HG03060 (cell line): Measurements from ENCODE around the gene PRKCH.

Experiments used
- ATAC-seq: cut with Tn5 transposase; IDR thresholded peaks from one replicate; pipeline ENCODE4 v1.9.1; 2021; ENCODE audit warnings: low read depth, moderate number of reproducible peaks; ENCODE audit not compliant: unreplicated experiment

Gene PRKCH

DNA sequence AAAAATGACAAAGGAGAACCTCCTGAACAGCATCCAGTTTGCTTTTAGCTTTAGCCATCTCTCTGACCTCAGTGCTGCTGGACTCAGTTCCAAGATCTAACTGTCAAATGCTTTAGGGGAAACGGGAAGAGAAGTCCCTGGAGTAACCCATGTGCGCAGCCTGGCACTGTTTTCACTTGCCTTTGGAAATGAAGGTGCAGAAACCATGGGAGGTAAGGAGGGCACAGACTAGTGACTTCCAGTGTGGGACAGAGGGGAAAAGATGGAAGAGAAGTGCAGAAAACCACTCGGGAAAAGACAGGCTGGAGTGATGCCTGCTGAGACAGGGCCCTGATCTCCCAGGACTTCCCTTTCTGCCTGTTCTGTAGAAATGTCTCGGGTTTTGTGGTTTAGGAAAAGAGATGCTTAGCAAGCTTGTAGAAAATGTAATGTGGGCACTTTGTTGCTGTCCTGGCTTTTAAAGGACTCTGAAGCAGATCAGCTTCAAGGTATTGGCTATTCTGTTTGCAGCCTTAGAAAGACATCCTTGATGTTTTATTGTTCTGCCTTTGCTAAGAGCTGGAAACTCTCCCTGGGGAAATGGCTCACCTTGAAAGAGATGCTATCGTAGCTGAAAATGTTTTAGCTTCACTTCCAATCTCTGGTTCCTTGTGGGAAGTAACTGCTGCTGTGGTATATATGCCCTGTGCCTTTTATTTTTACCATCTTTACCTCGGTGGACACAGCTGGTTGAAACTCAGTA, 249.3 kb downstream of the PRKCH start:
- no peak for ATAC-seq

DNA sequence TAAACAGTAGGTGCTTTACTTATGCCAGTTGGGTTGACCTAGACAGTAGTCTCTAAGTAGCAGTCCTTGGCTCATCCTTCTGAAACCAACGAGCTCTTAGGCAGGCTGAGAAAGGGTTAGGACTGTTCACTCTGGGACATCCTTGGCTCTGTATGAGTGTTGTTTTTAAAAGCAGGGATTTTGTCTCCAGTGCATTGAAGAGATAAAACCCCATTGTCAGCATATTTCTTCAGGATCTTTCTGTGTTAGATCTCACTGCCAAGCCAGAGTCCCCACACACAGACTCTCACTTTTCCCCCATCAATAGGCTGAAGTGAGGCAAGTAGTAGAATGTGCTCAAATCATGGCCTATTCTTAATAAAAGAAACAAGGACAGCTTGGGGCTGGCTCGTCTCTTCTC, 250.5 kb downstream of the PRKCH start:
- no peak for ATAC-seq

DNA sequence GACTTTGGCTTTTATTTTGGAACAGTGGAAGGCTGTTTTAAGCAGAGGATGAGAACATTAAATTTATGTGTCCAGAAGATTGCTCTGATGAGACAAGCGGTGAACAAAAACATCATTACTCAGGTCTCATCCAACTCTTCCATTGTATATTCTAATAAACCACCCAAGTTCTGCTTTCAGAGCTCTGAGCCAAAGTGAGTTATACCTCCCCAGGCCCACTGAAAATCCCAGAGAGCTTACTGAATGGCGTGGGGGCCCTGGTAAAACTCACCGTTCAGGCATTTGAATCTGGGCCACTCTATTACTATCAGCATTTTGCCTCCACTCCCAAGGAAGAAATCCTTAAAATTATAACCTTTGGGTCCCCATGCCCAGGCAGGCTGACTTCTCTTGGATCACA, 251.9 kb downstream of the PRKCH start:
- no peak for ATAC-seq

DNA sequence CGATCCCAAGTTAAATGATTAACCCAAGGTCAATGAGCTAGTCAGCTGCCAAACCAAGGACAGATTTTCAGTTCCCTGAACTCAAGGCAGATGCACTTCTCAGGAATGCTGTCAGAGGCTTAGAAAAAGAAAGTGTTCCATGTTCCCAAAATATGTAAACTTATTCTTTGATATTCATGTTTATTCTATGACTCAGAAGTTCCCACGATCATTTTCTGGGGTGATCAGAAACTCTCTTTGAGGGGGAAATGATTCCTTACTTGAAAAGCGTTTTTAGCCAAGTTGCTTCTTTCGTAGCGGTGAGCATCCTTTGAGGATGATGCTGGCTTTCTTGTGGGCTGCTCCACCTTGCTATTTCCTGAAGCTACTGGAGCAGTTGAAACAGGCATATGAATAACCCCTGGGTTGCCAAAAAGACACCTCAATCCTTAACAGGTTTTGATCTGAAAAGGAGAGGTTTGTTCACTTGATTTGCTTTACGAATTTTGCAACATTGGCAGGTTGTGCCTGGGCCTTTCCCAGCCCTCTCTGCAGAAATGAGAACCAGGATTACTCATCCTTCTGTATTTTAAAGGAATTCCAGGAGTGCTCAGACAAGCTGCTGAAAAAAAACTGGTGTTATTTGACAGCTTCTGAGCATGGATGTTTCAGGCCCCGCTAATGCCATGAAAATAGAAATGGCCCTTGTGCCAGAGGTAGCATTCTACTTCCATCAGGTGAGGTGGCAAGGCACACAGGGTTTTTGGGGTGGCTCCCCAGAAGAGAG, 252.6 kb downstream of the PRKCH start:
- no peak for ATAC-seq

DNA sequence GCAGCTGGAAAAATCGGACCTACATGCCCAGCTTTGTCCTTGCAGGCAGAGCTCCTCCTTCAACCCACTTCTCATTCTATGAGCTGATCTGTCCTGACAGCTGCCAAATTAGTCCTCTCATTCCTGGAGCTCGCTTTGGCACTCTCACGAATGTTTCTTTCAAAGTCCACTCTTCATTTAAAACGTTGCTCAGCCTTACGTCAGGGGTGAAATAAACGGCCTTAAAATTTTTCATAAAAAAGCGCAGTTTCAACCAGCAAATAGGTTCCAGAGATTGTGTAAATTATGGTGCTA, 253.1 kb downstream of the PRKCH start:
- no peak for ATAC-seq

DNA sequence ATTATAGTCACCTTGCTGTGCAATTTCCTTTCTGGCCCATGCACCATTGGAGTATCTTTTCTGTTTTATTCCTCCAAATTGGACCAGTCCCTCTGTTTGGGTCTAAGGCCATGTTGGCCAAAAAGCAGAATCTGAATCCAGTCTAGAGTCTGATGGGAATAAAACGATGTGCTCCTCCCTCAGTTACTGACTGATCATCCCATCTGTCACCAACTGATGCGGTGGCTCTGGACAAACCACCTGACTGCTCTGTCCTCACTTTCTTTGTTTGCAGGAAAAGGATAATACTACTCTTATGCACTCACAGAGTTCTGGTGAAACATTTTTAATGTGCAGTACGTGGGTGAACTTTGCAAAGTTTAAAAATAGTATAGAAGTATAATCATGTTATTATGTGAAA, 253.7 kb downstream of the PRKCH start:
- ATAC-seq = no peak

DNA sequence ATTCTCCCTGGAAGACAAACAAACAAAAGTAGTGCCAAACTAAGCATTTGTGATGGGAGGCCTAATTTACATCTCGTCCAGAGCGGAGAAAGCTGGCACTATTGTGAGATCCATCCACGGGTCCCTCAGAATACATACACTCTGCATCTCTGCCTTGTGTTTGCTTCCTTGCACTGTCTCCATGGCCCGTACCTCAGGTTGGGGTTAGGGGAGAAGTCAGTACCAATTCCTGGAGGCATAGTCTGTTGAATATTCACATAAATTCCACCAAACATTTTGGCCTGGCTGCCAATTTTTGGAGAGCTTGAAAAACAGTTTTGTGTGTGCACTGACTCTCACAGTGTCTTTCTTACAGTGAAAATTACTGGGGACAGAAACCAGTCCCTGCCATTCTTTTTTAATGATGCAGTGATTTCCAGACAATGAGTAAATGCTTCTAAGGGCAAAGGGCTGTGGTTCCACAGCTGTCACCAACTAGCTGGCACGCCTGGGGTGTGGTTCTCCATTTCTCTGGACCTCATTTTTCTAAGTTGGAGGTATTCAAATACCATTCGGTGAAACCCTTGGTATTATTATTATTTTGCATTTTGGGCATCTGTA, 254.3 kb downstream of the PRKCH start:
- ATAC-seq = no peak

DNA sequence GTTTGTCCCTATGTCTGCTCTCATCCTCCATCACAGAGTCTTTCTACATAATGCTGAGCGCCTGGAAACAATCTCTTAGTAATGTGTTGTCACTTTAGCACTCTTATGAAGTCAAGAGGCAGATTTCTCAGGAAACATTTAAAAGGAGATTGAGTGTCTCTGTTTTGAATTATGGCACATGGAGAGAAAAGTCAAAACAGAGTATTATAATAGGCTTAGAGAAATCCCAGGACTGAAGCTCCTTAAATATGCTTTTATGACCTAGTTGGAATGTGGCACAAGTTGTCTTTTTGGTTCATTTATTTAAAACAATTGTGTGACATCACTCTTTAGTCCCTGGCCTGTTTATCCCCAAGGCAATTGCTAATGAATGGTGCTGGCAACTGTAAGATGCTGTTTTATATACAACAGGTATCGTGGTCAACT, 256.1 kb downstream of the PRKCH start:
- ATAC-seq = no peak

DNA sequence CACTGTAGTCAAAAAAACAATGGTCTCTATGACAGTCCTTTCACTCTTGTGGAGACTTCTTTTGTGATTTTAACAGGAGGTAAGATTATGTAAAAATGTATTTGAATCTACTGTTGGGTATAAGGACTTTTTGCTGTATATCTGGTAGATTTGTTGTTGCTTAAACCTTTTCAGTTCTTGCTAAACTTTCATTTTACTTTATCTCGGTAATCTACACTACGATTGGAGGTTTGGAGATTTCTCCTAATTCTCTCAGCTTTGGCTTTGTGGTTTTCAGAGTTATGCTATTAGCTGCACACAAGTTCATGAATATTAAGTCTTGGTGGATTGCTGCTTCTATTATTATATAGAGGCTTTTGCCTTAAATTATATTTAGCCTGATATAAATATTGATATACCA, 257.4 kb downstream of the PRKCH start:
- no peak for ATAC-seq

DNA sequence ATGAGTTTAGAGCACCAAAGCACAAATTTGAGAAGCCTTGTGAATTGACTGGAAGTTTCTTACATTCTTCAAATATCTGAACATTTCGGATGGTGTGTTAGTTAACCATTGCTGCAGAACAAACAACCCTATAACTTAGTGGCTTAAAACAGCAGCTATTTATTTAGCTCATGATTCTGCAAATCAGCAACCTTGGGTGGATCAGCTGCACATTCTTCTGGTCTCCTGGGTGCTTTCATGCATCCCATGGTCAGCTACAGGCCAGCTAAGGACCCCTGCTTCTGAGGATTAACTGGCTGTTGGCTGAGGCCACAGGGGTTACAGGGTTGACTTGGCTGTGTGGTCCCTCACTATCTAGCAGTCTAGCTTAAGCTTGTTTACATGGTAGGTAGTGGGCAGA, 260.0 kb downstream of the PRKCH start:
- no peak for ATAC-seq

DNA sequence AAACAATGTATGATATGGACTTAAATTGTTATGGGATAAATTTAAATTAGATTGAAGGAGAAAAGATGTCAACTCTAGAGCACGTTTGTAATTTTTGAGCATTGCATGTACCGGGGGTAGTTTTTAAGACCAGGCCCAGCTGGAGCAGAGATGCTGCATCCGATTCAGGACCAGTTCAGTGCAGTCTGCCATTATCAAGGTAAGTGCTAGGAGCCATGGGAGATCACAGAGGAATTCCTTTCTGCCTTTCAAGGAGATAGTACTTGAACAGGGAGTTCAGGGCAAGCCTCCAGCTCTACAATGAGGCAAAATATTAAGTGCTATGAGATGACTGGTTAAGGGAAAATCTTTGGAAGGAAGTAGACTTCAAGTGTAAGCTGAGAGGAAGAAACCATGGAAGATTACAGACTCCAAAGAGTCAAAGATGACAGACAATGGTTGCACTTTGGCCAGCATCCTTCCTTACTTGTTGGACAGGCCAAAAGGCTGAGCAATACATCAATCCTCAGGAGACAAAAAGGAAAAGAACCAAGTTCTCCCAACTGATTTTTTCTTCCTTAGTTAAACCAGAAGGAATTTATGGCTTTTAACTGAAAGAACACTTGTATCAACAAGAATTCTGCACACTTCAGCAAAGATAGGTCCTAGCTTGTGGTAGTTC, 260.7 kb downstream of the PRKCH start:
- ATAC-seq = no peak

DNA sequence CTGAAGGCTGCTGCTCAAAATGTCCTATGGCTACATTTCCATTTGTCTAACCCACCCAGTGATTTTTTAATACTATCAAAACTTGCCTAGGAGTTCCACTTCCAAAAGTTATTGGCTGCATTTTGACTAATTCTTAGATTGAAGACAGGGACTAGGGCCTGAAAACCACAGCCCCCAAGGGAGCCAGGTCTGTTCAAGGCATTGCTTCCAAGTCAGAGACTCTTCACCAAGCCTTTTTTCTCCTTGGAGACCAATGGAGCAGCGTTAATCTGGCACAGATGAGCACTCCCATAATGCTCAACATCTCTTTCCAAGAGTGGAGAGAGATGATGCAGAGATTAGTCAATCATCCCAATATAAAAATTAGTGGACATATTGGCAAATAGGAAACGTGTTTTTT, 261.4 kb downstream of the PRKCH start:
- no peak for ATAC-seq

DNA sequence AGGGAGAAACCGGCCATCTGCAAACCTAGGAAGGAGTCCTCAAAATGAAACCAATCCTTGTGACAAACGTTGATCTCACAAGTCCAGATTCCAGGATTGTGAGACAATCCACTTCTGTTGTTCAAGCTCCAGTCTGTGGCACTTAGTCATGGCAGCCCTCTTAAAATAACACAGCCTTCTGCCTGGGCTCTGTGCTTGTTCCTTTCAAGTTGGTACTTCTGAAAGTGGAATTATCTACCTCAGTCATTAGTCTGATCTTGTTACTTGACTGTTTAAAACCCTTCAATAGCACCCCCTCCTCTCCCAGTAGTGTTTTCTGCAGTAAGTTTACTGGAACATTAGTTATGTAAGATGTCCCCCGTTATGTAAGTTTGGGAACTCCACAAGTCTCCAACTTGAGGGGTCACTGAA, 263.0 kb downstream of the PRKCH start:
- ATAC-seq = no peak

DNA sequence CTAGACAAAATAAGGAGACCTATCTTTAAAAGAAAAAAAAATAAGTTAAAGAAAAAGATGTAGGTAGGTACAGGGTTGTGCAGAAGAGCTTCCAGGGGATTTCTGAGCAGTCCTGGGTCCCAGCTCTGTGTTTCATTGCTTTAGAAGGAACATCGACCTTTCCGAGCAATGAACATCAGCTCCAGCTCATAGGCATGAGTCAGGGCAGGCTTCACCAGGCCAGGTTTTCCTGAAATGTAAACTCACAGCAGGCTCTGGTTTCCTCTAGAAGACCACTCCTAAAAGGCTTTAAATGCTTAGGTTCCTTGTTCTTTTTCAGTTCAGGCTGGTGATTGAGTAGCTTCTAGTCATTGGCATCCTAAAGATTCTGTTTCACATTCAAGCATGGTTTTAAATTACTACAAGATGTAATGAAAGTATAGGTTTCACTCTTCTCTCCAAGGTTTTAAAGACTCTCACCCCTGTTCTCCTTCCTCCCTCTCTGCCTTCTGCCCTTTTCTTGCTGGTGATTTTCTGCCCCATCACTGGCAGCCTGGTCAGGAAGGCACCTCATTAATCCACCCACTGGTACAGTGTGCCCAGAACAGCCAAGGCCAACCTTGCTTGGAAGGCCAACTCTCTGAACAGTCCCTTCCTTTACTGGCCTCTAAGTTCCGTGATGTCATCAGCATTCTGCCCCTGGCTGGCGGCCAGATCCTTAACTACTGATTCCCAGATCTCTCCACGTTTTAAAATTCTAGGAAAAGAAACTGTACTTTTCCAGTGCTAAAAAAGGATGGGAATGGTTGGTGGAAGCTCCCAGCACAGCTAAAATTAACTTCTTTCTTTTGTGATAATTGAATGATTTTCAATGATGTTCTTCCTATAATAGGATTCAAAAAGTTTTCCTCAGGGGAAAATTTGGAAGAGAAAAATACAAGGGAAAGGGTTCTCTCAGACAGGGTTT, 264.5 kb downstream of the PRKCH start:
- ATAC-seq = no peak

DNA sequence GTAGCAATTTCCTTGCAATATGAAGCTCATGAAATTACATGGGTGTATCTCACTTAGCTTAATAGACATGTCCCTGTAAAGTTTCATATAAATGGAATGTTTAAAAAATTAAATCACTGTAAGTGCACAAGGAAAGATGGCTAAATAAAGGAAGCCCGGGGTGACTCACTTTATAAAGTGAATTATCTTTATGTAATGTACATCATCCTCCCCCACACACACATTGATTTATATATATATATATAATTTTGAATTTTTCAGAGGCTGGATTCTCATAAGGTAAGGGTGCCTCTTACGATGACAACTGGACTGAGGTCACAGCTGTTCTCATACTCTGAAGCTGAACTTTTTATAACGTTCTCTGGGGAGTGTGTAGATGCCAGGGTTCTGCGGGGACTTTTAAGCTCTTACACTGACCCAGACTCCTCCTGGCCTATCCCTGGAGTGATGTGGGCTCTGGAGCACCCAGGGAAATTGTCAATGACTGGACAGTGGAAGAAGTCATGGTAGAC, 265.2 kb downstream of the PRKCH start:
- ATAC-seq = no peak

DNA sequence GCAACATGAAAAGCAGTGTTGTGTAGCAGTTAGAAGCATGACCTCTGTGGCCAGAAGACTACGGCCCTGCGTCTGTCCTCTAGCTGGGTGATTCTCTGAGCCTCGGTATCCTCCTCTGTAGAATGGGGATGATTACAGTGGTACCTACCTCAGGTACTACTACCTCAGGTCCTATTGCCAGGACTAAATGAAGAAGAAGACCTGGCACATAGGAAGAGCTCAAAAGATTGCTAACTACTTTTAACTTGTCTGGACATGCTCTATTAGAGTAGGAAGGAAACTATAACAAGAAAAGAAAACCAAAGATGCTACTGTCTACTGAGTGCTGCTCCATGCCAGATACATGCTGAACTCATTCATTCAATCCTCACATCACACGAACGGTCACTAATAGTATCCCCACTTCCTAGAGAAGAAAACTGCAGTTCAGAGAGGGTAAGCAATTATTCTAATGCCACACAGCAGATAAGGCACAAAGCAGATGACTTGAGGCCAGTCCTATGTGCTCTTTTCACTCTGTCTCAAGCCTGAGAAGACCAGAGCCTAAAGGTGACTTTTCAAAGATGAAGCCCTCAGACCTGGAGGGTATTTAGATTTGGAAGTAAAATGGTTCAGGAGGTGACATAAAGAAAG, 265.8 kb downstream of the PRKCH start:
- ATAC-seq = no peak

DNA sequence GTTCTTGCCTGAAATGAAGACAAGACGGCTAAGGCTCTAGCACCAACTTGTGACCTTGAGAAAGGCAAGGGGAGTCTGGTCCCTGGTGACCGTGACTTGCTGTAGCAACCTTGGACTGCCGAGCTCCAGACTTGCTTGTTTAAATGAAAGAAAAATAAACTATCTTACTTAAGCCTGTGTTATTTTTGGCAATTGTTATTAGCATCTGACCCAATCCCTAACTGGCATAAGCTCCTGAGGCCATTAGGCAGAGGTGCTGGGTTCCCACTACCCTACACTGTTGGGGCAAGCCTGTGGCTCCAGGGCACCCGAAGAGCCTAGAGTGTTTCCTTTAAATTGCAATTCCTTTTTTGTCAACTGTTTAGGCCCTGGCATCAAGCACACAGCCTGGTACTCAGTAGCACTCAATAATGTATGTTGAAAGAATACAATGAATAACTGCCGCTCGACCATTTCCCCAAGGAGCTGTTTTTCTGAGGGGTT, 267.1 kb downstream of the PRKCH start:
- no peak for ATAC-seq

DNA sequence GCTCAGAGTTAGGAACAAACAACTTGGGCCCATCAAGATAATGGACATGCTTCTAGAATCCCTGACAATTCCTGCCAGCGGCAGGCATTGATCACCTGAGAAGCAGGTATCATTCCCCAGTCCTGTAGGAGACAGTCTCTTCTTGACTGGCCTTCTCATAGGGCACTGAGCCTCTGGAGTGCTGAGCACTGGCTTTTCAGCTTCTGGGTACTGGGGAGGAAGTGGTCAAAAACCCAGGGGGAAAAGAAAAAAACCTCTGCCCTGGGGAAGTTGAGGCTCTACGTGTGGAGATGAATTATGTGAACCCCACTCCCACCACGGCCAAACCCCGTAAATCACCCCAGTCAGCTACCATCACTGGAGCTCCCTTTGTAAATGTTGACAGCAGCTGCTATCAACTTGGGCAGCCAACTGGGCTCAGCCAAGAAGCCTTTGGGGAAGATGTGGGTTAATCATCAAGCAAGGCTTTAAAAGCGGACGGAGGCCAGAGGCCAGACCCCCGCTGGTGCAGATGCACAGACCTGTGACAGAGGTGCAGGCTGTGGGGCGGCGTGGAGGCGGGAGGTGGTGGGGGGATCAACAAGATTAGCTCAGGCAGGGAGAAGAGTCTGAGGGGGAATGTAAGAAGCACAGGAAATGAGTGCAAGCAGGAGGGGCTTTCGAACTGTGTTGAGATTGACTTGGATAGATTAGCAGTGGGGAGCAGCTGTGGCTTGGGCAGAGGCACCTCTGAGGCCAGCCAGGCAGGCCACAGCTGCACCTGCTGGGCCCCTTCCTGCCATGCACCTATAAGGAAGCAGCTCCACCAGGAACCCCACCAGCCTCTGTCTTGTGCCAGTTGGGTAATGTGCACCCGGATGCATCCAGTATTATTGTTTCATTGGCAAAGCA, 268.6 kb downstream of the PRKCH start:
- no peak for ATAC-seq

DNA sequence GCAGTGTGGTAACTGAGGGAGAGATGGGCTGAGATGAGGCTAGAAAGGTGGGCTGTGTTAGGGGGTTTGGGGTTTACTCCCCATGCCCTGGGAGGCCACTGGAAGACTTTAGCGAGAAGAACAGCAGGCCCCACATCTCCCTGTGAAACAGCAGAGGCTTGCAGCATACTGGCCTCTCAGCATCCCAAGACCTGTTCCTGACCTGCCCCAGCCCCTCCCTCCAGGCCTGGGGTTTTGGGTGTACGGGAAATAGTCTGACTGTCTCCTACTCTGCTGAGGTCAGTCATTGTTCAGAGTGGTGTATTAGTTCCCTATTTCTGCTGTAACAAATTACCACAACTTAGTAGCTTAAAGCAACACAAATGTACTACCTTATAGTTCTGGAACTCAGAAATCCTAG, 270.5 kb downstream of the PRKCH start:
- ATAC-seq = no peak
